ENCODE measurements around the gene ALDH1A2. TPM values are rescaled to one million over a fixed set of nuclear protein-coding genes. Genes with fewer than 3 reads are reported as not detected.

Gene ALDH1A2
- polyA plus RNA-seq, 1 donor (not counting 4 experiments of a cell fraction or from before 2014, with no cell fraction given): 1.9 TPM

GRCh38 chr15:57943754-57944420, 121.6 kb downstream of the ALDH1A2 start:
- DNase-seq (ENCODE audit: low read depth, low spot score): no peak
- H3K4me2 ChIP-seq (ENCODE audit: control insufficient read depth, extremely low read depth, insufficient read depth, low read depth, low read length): no peak overlapping the region
- TF ChIP-seq CTCF (optimal IDR thresholded peaks at IDR 0.05 in 1 of 3, IDR thresholded peaks at IDR 0.05 in 1 of 3, conservative IDR thresholded peaks at IDR 0.05 in 1 of 3; ENCODE audit: extremely low read depth in 1 of 3, insufficient read depth in 2 of 3, low read length in 3 of 3): no peak
- no peak for TF ChIP-seq EZH2 (IDR thresholded peaks at IDR 0.05; ENCODE audit: low read length)
- H3K36me3 ChIP-seq (ENCODE audit: control insufficient read depth in 2 of 2, extremely low read depth in 1 of 2, insufficient read depth in 2 of 2, low read length in 2 of 2): no peaks in the 10 kb centered on the region
- no peak overlapping the region for H3K9ac ChIP-seq (ENCODE audit: control insufficient read depth, extremely low read depth, insufficient read depth, low read length)
- H4K20me1 ChIP-seq (ENCODE audit: control insufficient read depth, extremely low read depth, insufficient read depth, low read length): no peaks in the 10 kb centered on the region
- no peak overlapping the region for H3K4me3 ChIP-seq (ENCODE audit: control insufficient read depth in 2 of 3, extremely low read depth in 1 of 3, insufficient read depth in 2 of 3, low read depth in 1 of 3, low read length in 3 of 3)
- no peaks in the 10 kb centered on the region for H3K9me3 ChIP-seq (ENCODE audit: control insufficient read depth, low read depth, low read length)
- H3K27ac ChIP-seq (ENCODE audit: control insufficient read depth, insufficient read depth, low read length): no peak overlapping the region
- H3K9me1 ChIP-seq (ENCODE audit: control insufficient read depth, extremely low read depth, insufficient read depth, low read length): no peaks in the 10 kb centered on the region
- no peaks in the 10 kb centered on the region for H3K79me2 ChIP-seq (ENCODE audit: control insufficient read depth, insufficient read depth, low read length)
- dilution Hi-C loops (cut with MboI; ENCODE audit: extremely low pct_ligation_motif_present, low sequenced_read_pairs): no loop called here
- H3K27me3 ChIP-seq (ENCODE audit: control insufficient read depth, extremely low read depth, insufficient read depth, low read length): peaks cover 19% of the 10 kb centered on the region
- no peak for FAIRE-seq
- H3K4me1 ChIP-seq (ENCODE audit: control insufficient read depth, extremely low read depth, insufficient read depth, low read length): no peaks in the 10 kb centered on the region
- no peak overlapping the region for H2AFZ ChIP-seq (ENCODE audit: control insufficient read depth, low read length)

- H3K4me3 ChIP-seq (ENCODE audit: control insufficient read depth in 2 of 3, extremely low read depth in 1 of 3, insufficient read depth in 2 of 3, low read depth in 1 of 3, low read length in 3 of 3): no peak overlapping the region
- no peaks in the 10 kb centered on the region for H3K9me1 ChIP-seq (ENCODE audit: control insufficient read depth, extremely low read depth, insufficient read depth, low read length)
- peaks cover 19% of the 10 kb centered on the region for H3K27me3 ChIP-seq (ENCODE audit: control insufficient read depth, extremely low read depth, insufficient read depth, low read length)
- H3K4me1 ChIP-seq (ENCODE audit: control insufficient read depth, extremely low read depth, insufficient read depth, low read length): no peaks in the 10 kb centered on the region
- H3K9ac ChIP-seq (ENCODE audit: control insufficient read depth, extremely low read depth, insufficient read depth, low read length): no peak overlapping the region
- dilution Hi-C loops (cut with MboI; ENCODE audit: extremely low pct_ligation_motif_present, low sequenced_read_pairs): no loop called here
- FAIRE-seq (no peak), DNase-seq (ENCODE audit: low read depth, low spot score) (no peak)
- H3K36me3 ChIP-seq (ENCODE audit: control insufficient read depth in 2 of 2, extremely low read depth in 1 of 2, insufficient read depth in 2 of 2, low read length in 2 of 2): no peaks in the 10 kb centered on the region
- no peak overlapping the region for H3K27ac ChIP-seq (ENCODE audit: control insufficient read depth, insufficient read depth, low read length)
- no peaks in the 10 kb centered on the region for H3K9me3 ChIP-seq (ENCODE audit: control insufficient read depth, low read depth, low read length)
- H4K20me1 ChIP-seq (ENCODE audit: control insufficient read depth, extremely low read depth, insufficient read depth, low read length): no peaks in the 10 kb centered on the region
- no peaks in the 10 kb centered on the region for H3K79me2 ChIP-seq (ENCODE audit: control insufficient read depth, insufficient read depth, low read length)
- H2AFZ ChIP-seq (ENCODE audit: control insufficient read depth, low read length): no peak overlapping the region
- TF ChIP-seq EZH2 (IDR thresholded peaks at IDR 0.05; ENCODE audit: low read length) (no peak), CTCF (optimal IDR thresholded peaks at IDR 0.05 in 1 of 3, IDR thresholded peaks at IDR 0.05 in 1 of 3, conservative IDR thresholded peaks at IDR 0.05 in 1 of 3; ENCODE audit: extremely low read depth in 1 of 3, insufficient read depth in 2 of 3, low read length in 3 of 3) (no peak)
- H3K4me2 ChIP-seq (ENCODE audit: control insufficient read depth, extremely low read depth, insufficient read depth, low read depth, low read length): no peak overlapping the region
Observed at GRCh38 chr15:57943171-57943570, 122.3 kb downstream of the ALDH1A2 start.

All from keratinocyte (primary cell).